Measurements from ENCODE around the gene XPO6. TPM values are rescaled to one million over a fixed set of nuclear protein-coding genes. Genes with fewer than 3 reads are reported as not detected.

XPO6 gene
- total RNA-seq, 2 experiments from 2014 or later = 130 to 167 TPM

- no peaks in the 10 kb centered on the region for H3K9me2 ChIP-seq (ENCODE audit: insufficient read depth, low read length)
- BruUV-seq (replicated peaks) = no TSS peak
- TF ChIP-seq, protein P1, sequence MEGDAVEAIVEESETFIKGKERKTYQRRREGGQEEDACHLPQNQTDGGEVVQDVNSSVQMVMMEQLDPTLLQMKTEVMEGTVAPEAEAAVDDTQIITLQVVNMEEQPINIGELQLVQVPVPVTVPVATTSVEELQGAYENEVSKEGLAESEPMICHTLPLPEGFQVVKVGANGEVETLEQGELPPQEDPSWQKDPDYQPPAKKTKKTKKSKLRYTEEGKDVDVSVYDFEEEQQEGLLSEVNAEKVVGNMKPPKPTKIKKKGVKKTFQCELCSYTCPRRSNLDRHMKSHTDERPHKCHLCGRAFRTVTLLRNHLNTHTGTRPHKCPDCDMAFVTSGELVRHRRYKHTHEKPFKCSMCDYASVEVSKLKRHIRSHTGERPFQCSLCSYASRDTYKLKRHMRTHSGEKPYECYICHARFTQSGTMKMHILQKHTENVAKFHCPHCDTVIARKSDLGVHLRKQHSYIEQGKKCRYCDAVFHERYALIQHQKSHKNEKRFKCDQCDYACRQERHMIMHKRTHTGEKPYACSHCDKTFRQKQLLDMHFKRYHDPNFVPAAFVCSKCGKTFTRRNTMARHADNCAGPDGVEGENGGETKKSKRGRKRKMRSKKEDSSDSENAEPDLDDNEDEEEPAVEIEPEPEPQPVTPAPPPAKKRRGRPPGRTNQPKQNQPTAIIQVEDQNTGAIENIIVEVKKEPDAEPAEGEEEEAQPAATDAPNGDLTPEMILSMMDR (conservative IDR thresholded peaks at IDR 0.05; ENCODE audit: low read length) = no peak
- TF ChIP-seq EZH2phosphoT487 (IDR thresholded peaks at IDR 0.05; ENCODE audit: borderline replicate concordance, low read depth, low read length) = no peak
- no peak overlapping the region for H3K4me3 ChIP-seq (ENCODE audit: low read depth, low read length, poor library complexity, severe bottlenecking)
- H3K79me2 ChIP-seq (ENCODE audit: insufficient read depth, low read depth, low read length) = no peaks in the 10 kb centered on the region
- H3K9me3 ChIP-seq (ENCODE audit: low read length) = no peaks in the 10 kb centered on the region
- H3K4me2 ChIP-seq (ENCODE audit: low read length) = no peak overlapping the region
- H4K20me1 ChIP-seq (ENCODE audit: insufficient read depth, low read length) = no peaks in the 10 kb centered on the region
- H3K4me1 ChIP-seq (ENCODE audit: insufficient read depth, low read length, poor library complexity, severe bottlenecking) = no peaks in the 10 kb centered on the region
- CTCF ChIA-PET (ENCODE audit: unreplicated experiment) = no interaction called here
- no peak overlapping the region for H2AFZ ChIP-seq (ENCODE audit: low read length)
- intact Hi-C loops (cut with micrococcal nuclease; ENCODE audit: unreplicated experiment) = no loop called here
- POLR2A ChIA-PET = no interaction called here
- DNase-seq (ENCODE audit: low spot score) = no peak
- H3K27ac ChIP-seq (ENCODE audit: low read depth, low read length, poor library complexity, severe bottlenecking) = no peak overlapping the region
- peaks cover 58% of the 10 kb centered on the region for H3K36me3 ChIP-seq (ENCODE audit: insufficient read depth, low read length)
Measured at GRCh38 chr16:28096983-28097899, 114.5 kb downstream of the XPO6 start.

DNA sequence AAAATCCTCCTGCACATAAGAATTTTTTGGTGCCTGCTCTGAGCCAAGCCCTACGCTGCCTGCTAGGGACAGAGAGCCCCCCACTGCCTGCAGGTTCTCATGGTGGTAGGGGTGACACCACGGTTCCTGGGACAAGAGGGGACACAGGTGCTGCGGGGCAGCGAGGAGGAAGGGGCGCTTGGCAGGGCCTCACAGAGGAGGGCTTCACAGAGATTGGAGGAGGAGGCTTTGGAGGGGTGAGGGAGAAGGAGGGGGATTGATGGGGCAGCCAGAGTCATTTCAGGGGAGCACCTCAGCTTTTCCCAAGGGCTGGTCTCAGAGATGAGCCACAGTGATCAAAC is 118.4 kb downstream of the XPO6 start:
- ChIA-PET POLR2A (interaction anchor here (0.6 kb wide), 1 partner anchor 78 kb away, joined by 3 read pairs; no protein-coding TSS in a partner anchor), CTCF (ENCODE audit: unreplicated experiment) (no interaction called here)
- no TSS peak for BruUV-seq (replicated peaks)
- TF ChIP-seq, protein P1 (conservative IDR thresholded peaks at IDR 0.05; ENCODE audit: low read length) = no peak
- no peak for TF ChIP-seq EZH2phosphoT487 (IDR thresholded peaks at IDR 0.05; ENCODE audit: borderline replicate concordance, low read depth, low read length)
- intact Hi-C loops (cut with micrococcal nuclease; ENCODE audit: unreplicated experiment) = no loop called here
- Histone ChIP-seq H4K20me1 (ENCODE audit: insufficient read depth, low read length) (no peaks in the 10 kb centered on the region), H3K9me3 (ENCODE audit: low read length) (no peaks in the 10 kb centered on the region), H3K4me2 (ENCODE audit: low read length) (no peak overlapping the region), H3K36me3 (ENCODE audit: insufficient read depth, low read length) (peaks cover 19% of the 10 kb centered on the region), H3K9me2 (ENCODE audit: insufficient read depth, low read length) (no peaks in the 10 kb centered on the region), H3K4me3 (ENCODE audit: low read depth, low read length, poor library complexity, severe bottlenecking) (no peak overlapping the region), H3K79me2 (ENCODE audit: insufficient read depth, low read depth, low read length) (no peaks in the 10 kb centered on the region), H3K4me1 (ENCODE audit: insufficient read depth, low read length, poor library complexity, severe bottlenecking) (no peaks in the 10 kb centered on the region), H3K27ac (ENCODE audit: low read depth, low read length, poor library complexity, severe bottlenecking) (no peak overlapping the region), H2AFZ (ENCODE audit: low read length) (no peak overlapping the region)
- no peak for DNase-seq (ENCODE audit: low spot score)
